Nephron (organoid): ENCODE results near the gene CDH15.

Experiments
- H3K27ac Mint-ChIP-seq, 3 experiments: 2 replicates each; pipeline ENCODE4 v1.8.0; 2020; ENCODE audit warnings: mixed read lengths in 3 of 3, mild to moderate bottlenecking in 2 of 3, moderate library complexity in 1 of 3
- H3K27me3 Mint-ChIP-seq: 2 replicates; pipeline ENCODE4 v1.8.0; 2021; ENCODE audit warnings: low read depth, mild to moderate bottlenecking, moderate library complexity, mixed read lengths
- H3K36me3 Mint-ChIP-seq: 2 replicates; pipeline ENCODE4 v1.8.0; 2020; ENCODE audit warnings: low read depth, mixed read lengths
- H3K4me1 Mint-ChIP-seq: 2 replicates; pipeline ENCODE4 v1.8.0; 2020; ENCODE audit warnings: mixed read lengths
- H3K4me3 Mint-ChIP-seq, 3 experiments: 2 replicates each; pipeline ENCODE4 v1.8.0; 2020; ENCODE audit warnings: mild to moderate bottlenecking in 3 of 3, mixed read lengths in 3 of 3, moderate library complexity in 2 of 3
- H3K9me3 Mint-ChIP-seq: 2 replicates; pipeline ENCODE4 v1.8.0; 2020; ENCODE audit warnings: mixed read lengths
- CTCF ChIP-seq, 3 experiments: fragments of 200-600 bp; sonication (generic); IDR thresholded peaks; one replicate each; pipeline ENCODE4 v1.5.0; 2021; ENCODE audit warnings: antibody characterized with exemption in 3 of 3; ENCODE audit not compliant: unreplicated experiment in 3 of 3

CDH15 gene

GRCh38 chr16:89135166-89135565, 36.4 kb upstream of the CDH15 start:
- H3K27ac Mint-ChIP-seq = no peak overlapping the region
- TF ChIP-seq CTCF (IDR thresholded peaks at IDR 0.05; ENCODE audit: unreplicated experiment in 3 of 3) = no peak
- H3K36me3 Mint-ChIP-seq = peaks cover 33% of the 10 kb centered on the region
- no peak overlapping the region for H3K4me3 Mint-ChIP-seq
- peaks cover 4% of the 10 kb centered on the region for H3K27me3 Mint-ChIP-seq
- peaks cover 9% of the 10 kb centered on the region for H3K9me3 Mint-ChIP-seq
- no peaks in the 10 kb centered on the region for H3K4me1 Mint-ChIP-seq

DNA sequence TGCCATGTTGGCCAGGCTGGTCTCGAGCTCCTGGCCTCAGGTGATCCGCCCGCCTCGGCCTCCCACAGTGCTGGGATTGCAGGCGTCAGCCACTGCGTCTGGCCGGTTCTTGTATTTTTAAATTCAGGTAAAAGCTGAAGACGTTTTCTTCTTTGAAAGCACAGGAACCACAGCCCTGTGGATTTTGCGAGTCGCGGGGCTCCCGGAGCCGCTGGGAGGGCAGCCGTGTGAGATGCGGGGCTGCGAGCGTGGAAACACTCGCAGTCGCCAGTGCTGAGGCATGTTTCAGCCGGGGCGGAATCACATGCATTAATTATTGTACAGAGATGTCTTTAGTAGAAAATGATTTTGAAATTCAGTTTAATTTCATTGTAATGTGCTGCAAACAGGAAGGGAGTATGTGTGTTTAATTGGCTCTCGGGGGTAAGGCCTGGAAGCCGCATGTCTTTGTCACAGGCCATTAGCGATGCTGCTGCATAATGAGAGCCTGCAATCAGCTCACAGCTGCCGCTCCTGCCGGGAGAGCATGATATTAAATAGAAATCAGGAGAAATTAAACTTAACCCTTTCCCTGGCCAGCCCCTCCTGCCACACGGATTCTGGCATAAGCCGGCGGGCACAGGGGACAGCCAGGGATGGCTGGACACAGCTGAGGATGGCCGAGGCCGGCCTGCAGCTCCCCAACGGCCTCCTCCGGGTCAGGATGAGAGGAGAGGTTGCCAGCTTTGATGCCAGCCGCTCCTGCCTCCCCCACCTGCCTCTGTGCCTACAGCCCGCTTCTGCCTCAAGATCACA, 35.4 kb upstream of the CDH15 start:
- Mint-ChIP-seq H3K27ac (no peak overlapping the region), H3K4me3 (no peak overlapping the region), H3K36me3 (peaks cover 24% of the 10 kb centered on the region), H3K4me1 (no peaks in the 10 kb centered on the region), H3K9me3 (peaks cover 5% of the 10 kb centered on the region), H3K27me3 (no peaks in the 10 kb centered on the region)
- no peak for TF ChIP-seq CTCF (IDR thresholded peaks at IDR 0.05; ENCODE audit: unreplicated experiment in 3 of 3)

DNA sequence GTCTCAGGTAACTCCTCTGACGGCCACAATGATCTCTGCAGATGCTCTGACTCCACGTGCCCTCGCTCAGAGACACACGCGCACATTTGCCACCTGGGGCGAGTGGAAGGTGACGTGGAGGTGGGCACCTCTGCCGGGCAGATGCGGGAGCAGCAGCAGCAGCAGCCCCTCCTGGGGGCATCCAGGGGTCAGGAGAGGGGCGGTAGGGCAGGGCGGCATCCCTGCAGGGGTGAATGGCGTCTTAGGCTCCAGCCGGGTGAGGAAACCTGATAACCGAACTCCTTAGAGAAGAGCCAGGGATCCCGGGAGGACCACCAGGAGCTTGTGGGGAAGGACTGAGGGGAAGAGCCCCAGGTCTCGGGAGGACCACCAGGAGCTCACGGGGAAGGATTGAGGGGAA, 34.6 kb upstream of the CDH15 start:
- Mint-ChIP-seq H3K4me1 (no peaks in the 10 kb centered on the region), H3K36me3 (peaks cover 19% of the 10 kb centered on the region), H3K27ac (no peak overlapping the region), H3K4me3 (no peak overlapping the region), H3K27me3 (no peaks in the 10 kb centered on the region), H3K9me3 (no peaks in the 10 kb centered on the region)
- TF ChIP-seq CTCF (IDR thresholded peaks at IDR 0.05; ENCODE audit: unreplicated experiment in 3 of 3) = no peak

DNA sequence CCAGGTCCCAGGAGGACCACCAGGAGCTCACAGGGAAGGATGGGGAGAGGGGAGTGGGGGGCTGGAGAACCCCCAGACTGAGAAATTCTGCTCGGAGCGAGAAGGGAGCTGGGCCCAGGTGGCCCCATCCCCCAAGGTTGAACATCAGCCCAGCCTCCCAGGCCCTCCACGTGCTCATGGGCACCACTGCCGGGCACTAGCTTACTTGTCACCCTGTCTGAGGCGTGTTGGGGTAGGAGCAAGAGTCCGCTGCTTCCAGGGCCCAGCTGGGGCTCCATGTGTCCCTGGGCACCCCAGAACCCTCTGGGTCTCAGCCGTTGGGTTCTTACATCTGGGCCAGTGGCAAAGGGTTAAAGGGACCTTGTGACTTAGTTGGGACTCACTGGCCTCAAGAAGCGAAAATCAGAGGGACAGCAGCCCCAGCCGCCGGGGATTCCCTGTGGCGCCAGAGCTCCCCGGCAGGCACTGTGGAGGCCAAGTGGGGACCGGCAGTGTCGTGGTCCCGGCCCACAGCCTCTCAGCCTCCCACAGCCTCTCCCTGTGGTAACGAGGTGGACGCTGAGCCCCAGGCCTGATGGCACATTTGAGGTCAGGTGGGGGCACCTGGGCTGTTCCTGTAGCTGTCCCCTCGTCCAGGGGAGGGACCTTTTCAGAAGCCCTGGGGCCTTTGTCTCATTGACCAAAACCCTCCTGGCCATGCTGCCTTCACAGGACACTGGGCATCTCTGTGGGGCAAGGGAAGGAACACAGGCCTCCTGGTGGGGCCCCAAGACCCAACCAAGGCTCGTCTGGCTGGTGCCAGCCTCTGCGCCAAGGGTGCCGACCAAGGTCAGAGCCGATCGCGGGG, 33.7 kb upstream of the CDH15 start:
- Mint-ChIP-seq H3K27me3 (no peaks in the 10 kb centered on the region), H3K4me1 (no peaks in the 10 kb centered on the region), H3K36me3 (peaks cover 19% of the 10 kb centered on the region), H3K9me3 (no peaks in the 10 kb centered on the region), H3K27ac (no peak overlapping the region), H3K4me3 (no peak overlapping the region)
- TF ChIP-seq CTCF (IDR thresholded peaks at IDR 0.05; ENCODE audit: unreplicated experiment in 3 of 3) = no peak

GRCh38 chr16:89138513-89138795, 33.1 kb upstream of the CDH15 start:
- TF ChIP-seq CTCF (IDR thresholded peaks at IDR 0.05; ENCODE audit: unreplicated experiment in 3 of 3) = no peak
- H3K9me3 Mint-ChIP-seq = no peaks in the 10 kb centered on the region
- peaks cover 19% of the 10 kb centered on the region for H3K36me3 Mint-ChIP-seq
- no peaks in the 10 kb centered on the region for H3K27me3 Mint-ChIP-seq
- H3K4me1 Mint-ChIP-seq = no peaks in the 10 kb centered on the region
- no peak overlapping the region for H3K27ac Mint-ChIP-seq
- no peak overlapping the region for H3K4me3 Mint-ChIP-seq
